ENCODE results near the gene ATP5IF1. TPM values are rescaled to one million over a fixed set of nuclear protein-coding genes. Genes with fewer than 3 reads are reported as not detected.

ATP5IF1 gene
- 128 TPM for total RNA-seq

- DNase-seq (ENCODE audit: low spot score), result peak; percentile 98
- peak; percentile 93 for ATAC-seq
These were observed at the start of gene ATP5IF1 for GRCh38 chr1:28235755-28236655. ATP5IF1 (plus strand) TSS chr1:28236124; CDS start chr1:28236184, 60 bp downstream.

GRCh38 chr1:28190337-28190979 is 45.5 kb upstream of the ATP5IF1 start:
- no peak for DNase-seq (ENCODE audit: low spot score)
- no peak for ATAC-seq

GRCh38 chr1:28190996-28191645 is 44.8 kb upstream of the ATP5IF1 start:
- peak; percentile 56 for ATAC-seq
- no peak for DNase-seq (ENCODE audit: low spot score)

- no peak for ATAC-seq
These were observed 42.2 kb upstream of the ATP5IF1 start for GRCh38 chr1:28193701-28194161.

GRCh38 chr1:28194326-28195035 is 41.4 kb upstream of the ATP5IF1 start:
- ATAC-seq (no peak), DNase-seq (ENCODE audit: low spot score) (peak; percentile 40)

More at GRCh38 chr1:28193701-28194161, 42.2 kb upstream of the ATP5IF1 start:
- no peak for DNase-seq (ENCODE audit: low spot score)

GRCh38 chr1:28195780-28196179 is 40.1 kb upstream of the ATP5IF1 start:
- peak; percentile 48 for DNase-seq (ENCODE audit: low spot score)
- peak; percentile 73 for ATAC-seq

- ATAC-seq (no peak), DNase-seq (ENCODE audit: low spot score) (peak; percentile 21)
These were observed 39.6 kb upstream of the ATP5IF1 start for GRCh38 chr1:28196330-28196729.

GRCh38 chr1:28197682-28198415 is 38.1 kb upstream of the ATP5IF1 start:
- DNase-seq (ENCODE audit: low spot score) (peak; percentile 35), ATAC-seq (no peak)

GRCh38 chr1:28199328-28200233 is 36.3 kb upstream of the ATP5IF1 start:
- DNase-seq (ENCODE audit: low spot score) (no peak), ATAC-seq (peak; percentile 46)

GRCh38 chr1:28200234-28200873 is 35.6 kb upstream of the ATP5IF1 start:
- ATAC-seq, result no peak

GRCh38 chr1:28205243-28205642 is 30.7 kb upstream of the ATP5IF1 start:
- DNase-seq (ENCODE audit: low spot score), result peak; percentile 56
- peak; percentile 92 for ATAC-seq

More at GRCh38 chr1:28200234-28200873, 35.6 kb upstream of the ATP5IF1 start:
- DNase-seq (ENCODE audit: low spot score), result no peak

- ATAC-seq (peak; percentile 83), DNase-seq (ENCODE audit: low spot score) (no peak)
These were observed 27.0 kb upstream of the ATP5IF1 start for GRCh38 chr1:28208818-28209441.

GRCh38 chr1:28209700-28210099 is 26.2 kb upstream of the ATP5IF1 start:
- no peak for DNase-seq (ENCODE audit: low spot score)
- no peak for ATAC-seq

GRCh38 chr1:28213315-28213714 is 22.6 kb upstream of the ATP5IF1 start:
- DNase-seq (ENCODE audit: low spot score) (no peak), ATAC-seq (no peak)

GRCh38 chr1:28229089-28229488 is 6.8 kb upstream of the ATP5IF1 start:
- DNase-seq (ENCODE audit: low spot score), result no peak
- ATAC-seq, result no peak

GRCh38 chr1:28229996-28230395 is 5.9 kb upstream of the ATP5IF1 start:
- ATAC-seq, result no peak
- DNase-seq (ENCODE audit: low spot score), result no peak

- ATAC-seq, result peak; percentile 60
- DNase-seq (ENCODE audit: low spot score), result peak; percentile 95
These were observed 3.2 kb upstream of the ATP5IF1 start, which contains the start of gene DNAJC8 for GRCh38 chr1:28232558-28233263. DNAJC8 (minus strand) TSS chr1:28233029; CDS start chr1:28232998, 31 bp downstream.
